Measurements from ENCODE around the gene ICA1. TPM values are rescaled to one million over a fixed set of nuclear protein-coding genes. Genes with fewer than 3 reads are reported as not detected.

ICA1 gene
- total and polyA plus RNA-seq, 4 donors, result 1.4 to 22.7 (median 8.1) TPM

DNA sequence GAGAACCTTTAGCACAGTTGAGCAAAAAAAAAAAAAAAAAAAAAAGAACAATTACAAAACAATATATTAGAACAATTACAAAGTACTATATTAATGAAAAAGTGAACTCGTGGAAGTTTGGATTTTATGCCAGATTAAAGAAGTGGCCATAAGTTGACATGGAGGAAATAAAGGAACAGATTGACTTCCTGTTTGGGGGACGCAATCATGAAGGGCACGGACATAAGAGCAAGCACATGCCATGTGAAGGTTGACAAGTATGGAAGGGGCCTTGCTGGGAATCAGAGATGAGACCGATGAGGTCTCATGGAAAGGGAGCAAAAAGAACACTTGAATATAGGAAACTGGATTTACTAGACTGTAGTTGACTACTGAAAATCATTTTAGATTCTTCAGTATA is 61.7 kb downstream of the ICA1 start:
- Histone ChIP-seq H3K27me3 (ENCODE audit: control insufficient read depth in 4 of 4, insufficient read depth in 4 of 4, low read length in 3 of 4) (no peaks in the 10 kb centered on the region), H3K4me1 (ENCODE audit: control insufficient read depth in 4 of 4, insufficient read depth in 4 of 4, low read length in 3 of 4) (no peaks in the 10 kb centered on the region), H3K27ac (ENCODE audit: low read depth in 1 of 2, low read length in 2 of 2) (no peak overlapping the region), H3K9me3 (ENCODE audit: control insufficient read depth in 4 of 4, low read length in 3 of 4) (no peaks in the 10 kb centered on the region), H3K9ac (ENCODE audit: low read depth in 1 of 2, low read length in 2 of 2) (no peak overlapping the region), H3K36me3 (ENCODE audit: control insufficient read depth in 4 of 4, insufficient read depth in 3 of 4, low read depth in 1 of 4, low read length in 3 of 4) (peaks cover 0 to 3% (median 0%) of the 10 kb centered on the region in 4 donors), H3K4me3 (ENCODE audit: low read depth in 1 of 3, low read length in 3 of 3) (no peak overlapping the region)
- 84% methylated on average over 4 of the region's 4 CpGs for WGBS
- TF ChIP-seq, protein P1, sequence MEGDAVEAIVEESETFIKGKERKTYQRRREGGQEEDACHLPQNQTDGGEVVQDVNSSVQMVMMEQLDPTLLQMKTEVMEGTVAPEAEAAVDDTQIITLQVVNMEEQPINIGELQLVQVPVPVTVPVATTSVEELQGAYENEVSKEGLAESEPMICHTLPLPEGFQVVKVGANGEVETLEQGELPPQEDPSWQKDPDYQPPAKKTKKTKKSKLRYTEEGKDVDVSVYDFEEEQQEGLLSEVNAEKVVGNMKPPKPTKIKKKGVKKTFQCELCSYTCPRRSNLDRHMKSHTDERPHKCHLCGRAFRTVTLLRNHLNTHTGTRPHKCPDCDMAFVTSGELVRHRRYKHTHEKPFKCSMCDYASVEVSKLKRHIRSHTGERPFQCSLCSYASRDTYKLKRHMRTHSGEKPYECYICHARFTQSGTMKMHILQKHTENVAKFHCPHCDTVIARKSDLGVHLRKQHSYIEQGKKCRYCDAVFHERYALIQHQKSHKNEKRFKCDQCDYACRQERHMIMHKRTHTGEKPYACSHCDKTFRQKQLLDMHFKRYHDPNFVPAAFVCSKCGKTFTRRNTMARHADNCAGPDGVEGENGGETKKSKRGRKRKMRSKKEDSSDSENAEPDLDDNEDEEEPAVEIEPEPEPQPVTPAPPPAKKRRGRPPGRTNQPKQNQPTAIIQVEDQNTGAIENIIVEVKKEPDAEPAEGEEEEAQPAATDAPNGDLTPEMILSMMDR (IDR thresholded peaks at IDR 0.05; ENCODE audit: low read depth, low read length, missing input control), result no peak
- TF ChIP-seq FOXA2 (IDR thresholded peaks at IDR 0.05) (no peak), NR2F2 (IDR thresholded peaks at IDR 0.05) (no peak), RXRA (IDR thresholded peaks at IDR 0.05) (no peak), JUND (IDR thresholded peaks at IDR 0.05) (no peak), RAD21 (IDR thresholded peaks at IDR 0.05) (no peak), YY1 (IDR thresholded peaks at IDR 0.05) (no peak), TAF1 (conservative IDR thresholded peaks at IDR 0.05) (no peak), EGR1 (IDR thresholded peaks at IDR 0.05; ENCODE audit: low read depth in 2 of 2) (no peak), SP1 (IDR thresholded peaks at IDR 0.05) (no peak), GABPA (IDR thresholded peaks at IDR 0.05 in 1 of 2, conservative IDR thresholded peaks at IDR 0.05 in 1 of 2) (no peak), HNF4G (IDR thresholded peaks at IDR 0.05) (no peak), FOXA1 (IDR thresholded peaks at IDR 0.05) (no peak)
- TF ChIP-seq, protein P2, sequence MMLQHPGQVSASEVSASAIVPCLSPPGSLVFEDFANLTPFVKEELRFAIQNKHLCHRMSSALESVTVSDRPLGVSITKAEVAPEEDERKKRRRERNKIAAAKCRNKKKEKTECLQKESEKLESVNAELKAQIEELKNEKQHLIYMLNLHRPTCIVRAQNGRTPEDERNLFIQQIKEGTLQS (IDR thresholded peaks at IDR 0.05), result no peak
- TF ChIP-seq, protein P3, sequence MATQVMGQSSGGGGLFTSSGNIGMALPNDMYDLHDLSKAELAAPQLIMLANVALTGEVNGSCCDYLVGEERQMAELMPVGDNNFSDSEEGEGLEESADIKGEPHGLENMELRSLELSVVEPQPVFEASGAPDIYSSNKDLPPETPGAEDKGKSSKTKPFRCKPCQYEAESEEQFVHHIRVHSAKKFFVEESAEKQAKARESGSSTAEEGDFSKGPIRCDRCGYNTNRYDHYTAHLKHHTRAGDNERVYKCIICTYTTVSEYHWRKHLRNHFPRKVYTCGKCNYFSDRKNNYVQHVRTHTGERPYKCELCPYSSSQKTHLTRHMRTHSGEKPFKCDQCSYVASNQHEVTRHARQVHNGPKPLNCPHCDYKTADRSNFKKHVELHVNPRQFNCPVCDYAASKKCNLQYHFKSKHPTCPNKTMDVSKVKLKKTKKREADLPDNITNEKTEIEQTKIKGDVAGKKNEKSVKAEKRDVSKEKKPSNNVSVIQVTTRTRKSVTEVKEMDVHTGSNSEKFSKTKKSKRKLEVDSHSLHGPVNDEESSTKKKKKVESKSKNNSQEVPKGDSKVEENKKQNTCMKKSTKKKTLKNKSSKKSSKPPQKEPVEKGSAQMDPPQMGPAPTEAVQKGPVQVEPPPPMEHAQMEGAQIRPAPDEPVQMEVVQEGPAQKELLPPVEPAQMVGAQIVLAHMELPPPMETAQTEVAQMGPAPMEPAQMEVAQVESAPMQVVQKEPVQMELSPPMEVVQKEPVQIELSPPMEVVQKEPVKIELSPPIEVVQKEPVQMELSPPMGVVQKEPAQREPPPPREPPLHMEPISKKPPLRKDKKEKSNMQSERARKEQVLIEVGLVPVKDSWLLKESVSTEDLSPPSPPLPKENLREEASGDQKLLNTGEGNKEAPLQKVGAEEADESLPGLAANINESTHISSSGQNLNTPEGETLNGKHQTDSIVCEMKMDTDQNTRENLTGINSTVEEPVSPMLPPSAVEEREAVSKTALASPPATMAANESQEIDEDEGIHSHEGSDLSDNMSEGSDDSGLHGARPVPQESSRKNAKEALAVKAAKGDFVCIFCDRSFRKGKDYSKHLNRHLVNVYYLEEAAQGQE (IDR thresholded peaks at IDR 0.05), result no peak
- TF ChIP-seq, protein P4, sequence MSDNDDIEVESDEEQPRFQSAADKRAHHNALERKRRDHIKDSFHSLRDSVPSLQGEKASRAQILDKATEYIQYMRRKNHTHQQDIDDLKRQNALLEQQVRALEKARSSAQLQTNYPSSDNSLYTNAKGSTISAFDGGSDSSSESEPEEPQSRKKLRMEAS (IDR thresholded peaks at IDR 0.05), result no peak
- TF ChIP-seq, protein P5, sequence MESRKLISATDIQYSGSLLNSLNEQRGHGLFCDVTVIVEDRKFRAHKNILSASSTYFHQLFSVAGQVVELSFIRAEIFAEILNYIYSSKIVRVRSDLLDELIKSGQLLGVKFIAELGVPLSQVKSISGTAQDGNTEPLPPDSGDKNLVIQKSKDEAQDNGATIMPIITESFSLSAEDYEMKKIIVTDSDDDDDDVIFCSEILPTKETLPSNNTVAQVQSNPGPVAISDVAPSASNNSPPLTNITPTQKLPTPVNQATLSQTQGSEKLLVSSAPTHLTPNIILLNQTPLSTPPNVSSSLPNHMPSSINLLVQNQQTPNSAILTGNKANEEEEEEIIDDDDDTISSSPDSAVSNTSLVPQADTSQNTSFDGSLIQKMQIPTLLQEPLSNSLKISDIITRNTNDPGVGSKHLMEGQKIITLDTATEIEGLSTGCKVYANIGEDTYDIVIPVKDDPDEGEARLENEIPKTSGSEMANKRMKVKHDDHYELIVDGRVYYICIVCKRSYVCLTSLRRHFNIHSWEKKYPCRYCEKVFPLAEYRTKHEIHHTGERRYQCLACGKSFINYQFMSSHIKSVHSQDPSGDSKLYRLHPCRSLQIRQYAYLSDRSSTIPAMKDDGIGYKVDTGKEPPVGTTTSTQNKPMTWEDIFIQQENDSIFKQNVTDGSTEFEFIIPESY (IDR thresholded peaks at IDR 0.05), result no peak
- no peak for DNase-seq (ENCODE audit: low spot score)
